IPS-18c (cell line): ENCODE results near the gene ZDHHC24.
"Not testable (repeated sequence)": the region's sequence is repeated elsewhere in the genome, so short reads cannot be mapped to it uniquely, and the experiment has no call there.

Experiments
- H3K4me3 ChIP-seq: 2 replicates; pipeline ENCODE4 v1.7.0; 2013; ENCODE audit warnings: low read depth, mild to moderate bottlenecking, low read length, moderate library complexity; ENCODE audit not compliant: insufficient read depth
- H3K9me3 ChIP-seq: one replicate; pipeline ENCODE4 v1.6.1; 2013; ENCODE audit warnings: mild to moderate bottlenecking, low read length, moderate library complexity; ENCODE audit not compliant: control insufficient read depth, insufficient read depth

The ZDHHC24 gene

DNA sequence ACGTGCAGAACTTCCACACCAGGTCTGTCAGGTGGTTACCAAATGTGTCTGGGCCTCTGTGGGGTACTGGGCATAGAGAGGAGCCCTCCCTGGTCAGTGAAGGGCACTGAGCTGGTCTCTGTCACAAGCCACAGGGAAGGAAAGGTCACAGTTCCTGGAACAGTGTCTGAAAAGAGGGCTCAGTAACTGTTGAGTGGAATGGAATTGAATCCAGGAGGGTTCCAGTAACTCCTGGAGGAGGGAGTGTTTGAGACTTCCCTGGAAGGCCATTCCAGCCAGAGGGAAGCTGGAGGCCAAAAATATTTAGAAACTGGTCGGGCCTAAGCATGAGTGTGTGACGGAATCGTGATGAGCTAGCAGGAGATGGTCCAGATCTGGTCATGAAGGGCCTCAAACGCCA, 8.8 kb upstream of the ZDHHC24 start:
- Histone ChIP-seq H3K9me3 (no peaks in the 10 kb centered on the region), H3K4me3 (no peak overlapping the region)

DNA sequence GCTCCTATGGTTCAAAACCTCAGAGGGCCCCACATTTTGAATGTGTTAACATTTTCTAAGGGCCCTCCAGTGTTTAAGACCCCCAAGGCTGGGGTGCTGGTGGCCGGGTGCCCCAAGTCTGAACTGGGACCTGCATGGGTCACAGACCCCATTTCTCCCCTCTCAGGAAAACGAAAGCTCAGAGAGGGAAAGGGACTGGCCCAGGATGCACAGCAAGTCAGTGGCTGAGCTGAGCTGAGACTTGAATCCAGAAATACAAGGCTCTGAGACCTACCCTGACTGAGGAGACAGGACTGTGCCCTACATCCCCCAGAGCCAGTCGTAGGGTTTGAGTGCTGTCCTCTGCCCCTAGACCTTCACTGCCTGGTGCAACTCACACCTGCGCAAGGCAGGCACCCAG, 5.0 kb upstream of the ZDHHC24 start:
- Histone ChIP-seq H3K4me3 (no peak overlapping the region), H3K9me3 (no peaks in the 10 kb centered on the region)

DNA sequence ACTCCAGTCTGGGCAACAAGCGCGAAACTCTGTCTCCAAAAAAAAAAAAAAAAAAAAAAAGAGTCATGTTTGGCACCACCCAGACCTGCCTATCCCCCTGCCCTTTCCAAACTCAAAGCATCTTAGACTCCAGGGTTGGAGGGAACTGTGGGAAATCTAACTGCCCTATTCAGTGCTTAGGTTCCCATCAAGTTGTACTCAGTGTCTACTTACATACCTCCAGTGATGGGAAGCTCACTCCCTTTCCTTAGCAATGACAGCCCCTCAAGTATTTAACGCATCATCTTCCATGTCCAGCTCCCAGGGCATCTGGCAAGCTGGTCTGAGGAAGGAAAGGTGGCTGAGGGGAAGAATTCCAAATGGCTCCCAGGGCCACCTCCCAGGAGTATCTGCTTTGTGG, 3.8 kb upstream of the ZDHHC24 start:
- H3K4me3 ChIP-seq, result no peak overlapping the region
- H3K9me3 ChIP-seq, result no peaks in the 10 kb centered on the region

DNA sequence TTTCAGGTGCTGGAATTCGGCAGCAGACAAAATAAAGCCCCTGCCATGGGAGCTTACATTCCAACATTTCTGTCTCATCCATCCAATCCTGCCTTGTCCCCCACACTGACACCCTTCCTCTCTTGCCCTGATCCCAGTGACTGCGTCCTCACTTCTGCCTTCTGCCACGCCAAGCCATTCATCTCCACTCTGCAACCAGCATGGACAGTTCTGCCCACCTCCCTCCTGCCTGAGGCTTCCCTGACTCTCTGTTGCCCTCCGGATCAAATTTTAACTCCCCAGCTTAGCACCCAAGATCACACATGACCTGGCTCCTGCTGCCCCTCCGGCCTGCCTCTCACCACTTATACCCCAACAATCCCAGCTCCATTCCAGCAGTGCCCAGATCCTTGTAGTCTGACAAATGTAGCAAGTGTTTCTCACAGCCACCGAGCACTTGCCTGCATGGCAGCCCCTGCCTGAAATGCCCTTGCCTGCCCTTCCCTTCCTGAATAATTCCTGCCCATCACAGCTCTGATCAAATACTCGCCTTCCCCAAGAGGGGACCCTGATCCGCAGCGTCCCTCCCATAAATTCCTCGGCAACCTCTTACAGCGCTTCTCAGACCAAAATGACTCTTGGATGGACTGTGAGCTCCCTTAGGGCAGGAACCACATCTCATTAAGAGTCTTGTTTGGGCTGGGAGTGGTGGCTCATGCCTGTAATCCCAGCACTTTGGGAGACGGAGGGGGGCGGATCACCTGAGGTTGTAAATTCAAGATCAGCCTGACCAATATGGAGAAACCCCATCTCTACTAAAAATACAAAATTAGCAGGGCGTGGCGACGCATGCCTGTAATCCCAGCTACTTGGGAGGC, 3.2 kb upstream of the ZDHHC24 start:
- Histone ChIP-seq H3K4me3 (no peak overlapping the region), H3K9me3 (no peaks in the 10 kb centered on the region)

DNA sequence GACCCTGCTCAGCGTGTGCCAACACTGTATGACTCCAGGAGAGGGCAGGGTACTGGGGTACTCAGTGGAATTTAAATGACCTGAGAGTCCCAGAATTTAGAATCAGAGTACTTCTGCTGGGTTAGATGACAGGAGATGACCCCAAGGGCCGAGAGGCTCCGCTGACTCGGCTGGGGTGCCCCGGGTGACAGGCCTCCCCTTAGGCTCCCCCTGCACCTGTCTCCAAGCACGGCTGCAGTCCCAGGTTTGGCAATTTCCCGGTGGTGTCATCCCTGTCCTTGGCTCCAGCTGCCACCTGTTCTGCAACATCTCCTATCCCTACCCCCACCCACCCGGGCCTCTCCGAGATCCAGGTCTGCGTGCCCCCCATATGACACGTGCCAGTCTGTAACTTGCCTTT, 2.2 kb upstream of the ZDHHC24 start:
- H3K4me3 ChIP-seq, result no peak overlapping the region; the same call in 1 of the 2 replicates
- H3K9me3 ChIP-seq, result no peaks in the 10 kb centered on the region

DNA sequence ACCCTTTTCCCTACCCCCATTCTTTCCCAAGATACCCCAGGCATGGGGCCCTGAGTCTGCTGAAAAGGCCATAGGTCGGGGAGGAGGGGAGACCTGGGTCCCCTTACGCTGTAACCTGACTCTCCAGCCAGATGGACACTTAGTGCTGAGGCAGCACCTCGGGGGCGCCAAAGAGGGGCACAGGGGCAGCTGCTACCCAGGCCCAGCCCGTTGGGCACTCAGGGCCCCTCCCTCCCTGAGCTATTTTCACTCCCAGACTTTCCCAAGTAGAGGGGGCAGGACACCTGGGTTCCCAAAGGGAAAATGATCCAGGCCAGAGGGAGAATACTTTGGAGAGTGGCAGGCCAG, 1.8 kb upstream of the ZDHHC24 start:
- Histone ChIP-seq H3K4me3 (peak overlapping the region; percentile 95; the same call in 1 of the 2 replicates), H3K9me3 (no peaks in the 10 kb centered on the region)

DNA sequence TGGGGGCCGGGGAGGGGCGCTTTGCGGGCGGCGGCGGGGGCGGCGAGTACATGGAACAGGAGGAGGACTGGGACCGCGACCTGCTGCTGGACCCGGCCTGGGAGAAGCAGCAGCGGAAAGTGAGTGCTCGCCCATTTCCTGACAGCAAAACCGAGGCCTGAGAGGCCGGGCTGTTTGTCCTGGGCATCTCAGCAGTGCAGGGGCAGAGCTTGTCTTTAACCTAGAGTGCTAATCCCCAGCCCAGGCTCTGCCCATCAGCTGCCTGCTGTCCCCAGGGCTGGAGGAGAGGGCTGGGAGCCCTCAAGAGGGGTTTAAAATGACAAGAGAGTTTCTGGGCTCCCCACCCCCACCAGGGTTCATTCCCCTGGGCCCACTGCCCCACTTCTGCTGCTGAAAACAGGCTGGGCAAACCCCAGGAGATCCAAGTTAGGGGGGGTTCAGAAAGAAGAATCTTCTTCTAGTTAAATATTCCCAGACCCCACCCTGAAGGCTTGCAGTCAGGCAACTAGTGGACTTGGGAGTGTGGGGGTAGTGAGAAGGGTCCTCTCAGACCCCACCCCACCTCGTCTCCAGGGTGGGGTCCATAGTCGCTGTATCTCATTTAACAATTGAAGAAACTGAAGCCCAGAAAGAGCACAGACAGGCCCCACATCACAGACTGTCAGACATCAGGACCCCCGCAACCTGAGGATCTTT, 1.3 kb upstream of the ZDHHC24 start:
- H3K4me3 ChIP-seq, result peak overlapping the region; percentile 95

DNA sequence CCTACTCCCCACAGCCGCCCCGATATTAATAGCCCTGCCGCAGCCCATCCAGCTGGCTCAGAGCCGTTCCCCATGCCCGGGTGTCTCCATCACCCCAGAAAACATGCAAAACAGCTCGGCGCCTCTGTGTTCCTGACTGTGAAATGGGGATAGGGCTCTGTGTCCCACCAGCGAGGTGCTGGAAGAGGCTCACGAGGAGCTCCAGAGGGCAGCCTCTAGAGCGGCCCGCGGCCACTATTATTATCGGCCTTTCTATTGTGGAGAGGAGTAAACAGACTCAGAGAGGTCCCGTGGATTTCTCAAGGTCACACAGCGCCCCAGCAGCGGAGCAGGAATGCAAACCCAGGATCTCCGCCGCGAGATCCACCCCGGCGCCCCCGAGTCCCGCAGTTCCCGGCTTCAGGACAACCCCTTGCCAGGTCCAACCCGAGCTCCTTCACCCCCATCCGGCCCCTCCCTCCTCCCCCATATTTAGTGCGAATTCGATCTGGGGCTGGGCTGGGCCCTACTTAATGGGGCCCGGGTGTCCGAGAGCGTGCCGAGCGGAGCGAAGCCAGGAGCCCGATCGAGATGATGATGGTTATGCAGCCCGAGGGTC, 619 bp upstream of the ZDHHC24 start, which contains the start of gene ACTN3:
TSS of gene ACTN3 (plus strand) at position 536 of the 598 bp plus-strand sequence. CDS start at position 571, 35 bp downstream.
- peak within 1 kb of the TSS; percentile 95 for H3K4me3 ChIP-seq
- no peaks in the 10 kb centered on the region for H3K9me3 ChIP-seq

More for the DNA sequence above, 1.3 kb upstream of the ZDHHC24 start:
- no peaks in the 10 kb centered on the region for H3K9me3 ChIP-seq

DNA sequence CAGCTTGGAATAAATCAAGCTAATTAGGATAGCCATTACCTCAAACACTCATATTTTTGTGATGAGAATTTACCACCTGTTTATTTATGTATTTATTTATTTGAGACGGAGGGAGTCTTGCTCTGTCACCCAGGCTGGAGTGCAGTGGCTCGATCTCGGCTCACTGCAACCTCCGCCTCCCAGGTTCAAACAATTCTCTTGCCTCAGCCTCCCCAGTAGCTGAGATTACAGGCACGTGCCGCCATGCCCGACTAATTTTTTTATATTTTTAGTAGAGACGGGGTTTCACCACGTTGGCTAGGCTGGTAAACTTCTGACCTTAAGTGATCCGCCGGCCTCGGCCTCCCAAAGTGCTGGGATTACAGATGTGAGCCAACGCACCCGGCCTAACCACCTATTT, 896 bp downstream of the ZDHHC24 start:
- H3K4me3 ChIP-seq, result peak overlapping the region; percentile 95; the same call in 1 of the 2 replicates
- not testable (repeated sequence) for H3K9me3 ChIP-seq

DNA sequence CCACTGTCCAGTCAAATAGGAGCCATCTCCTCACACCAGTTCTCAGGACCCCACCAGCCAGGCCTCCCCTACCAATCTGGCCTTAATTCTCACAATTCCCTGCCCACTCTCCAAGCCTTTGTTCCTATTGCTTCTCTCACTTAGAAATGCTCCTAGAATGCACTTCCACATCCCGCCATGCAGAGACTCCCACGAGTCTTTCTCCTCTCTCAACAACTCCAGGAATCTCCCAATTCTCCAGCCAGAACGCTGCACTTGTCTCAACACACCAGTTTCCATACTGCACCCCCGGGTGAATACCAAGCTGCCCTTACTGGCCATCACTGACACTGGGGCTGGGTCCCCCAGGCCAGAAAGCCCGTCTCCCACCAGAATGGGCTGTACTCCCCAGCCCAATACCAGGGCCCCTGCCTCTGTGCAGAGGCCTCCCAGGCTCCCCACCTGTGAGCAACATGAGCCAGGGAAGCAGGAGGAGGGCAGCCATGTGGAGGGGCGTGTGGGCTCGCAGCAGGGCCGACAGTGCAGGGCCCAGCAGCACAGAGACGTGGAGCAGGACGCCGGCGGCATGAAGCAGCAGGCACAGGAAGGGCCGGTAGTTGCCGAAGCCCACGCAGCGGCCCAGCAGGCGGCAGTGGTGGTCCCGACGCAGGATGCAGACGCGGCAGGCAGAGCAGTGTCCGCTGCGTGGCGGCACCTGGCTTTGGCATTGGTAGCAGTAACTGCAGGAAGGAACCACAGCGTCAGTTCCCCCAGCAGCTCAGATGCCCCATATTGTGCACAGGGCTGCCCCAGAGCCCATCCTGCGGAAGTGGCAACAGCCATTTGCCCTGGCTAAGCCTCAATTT, 2.4 kb downstream of the ZDHHC24 start:
- Histone ChIP-seq H3K4me3 (no peak overlapping the region), H3K9me3 (no peaks in the 10 kb centered on the region)

DNA sequence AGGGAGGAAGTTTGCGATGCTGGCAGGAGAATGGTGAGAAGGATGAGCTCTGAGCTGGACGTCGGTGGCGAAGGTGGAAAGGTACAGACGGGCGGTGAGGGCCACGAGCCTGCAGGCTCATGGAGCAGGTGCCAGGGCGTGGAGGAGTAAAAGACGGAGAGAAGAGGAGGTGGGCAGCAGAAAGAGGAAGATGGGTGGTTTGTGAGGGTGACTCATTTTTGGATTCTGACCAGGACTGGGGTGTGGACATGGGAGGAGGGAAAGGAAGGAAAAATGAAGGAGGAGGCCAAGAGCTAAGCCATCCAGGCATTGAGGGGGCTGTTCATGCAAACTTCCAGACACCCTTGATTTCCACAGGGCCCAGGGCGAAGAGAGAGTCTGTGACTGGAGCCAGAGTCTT, 3.5 kb downstream of the ZDHHC24 start:
- H3K4me3 ChIP-seq, result no peak overlapping the region
- no peaks in the 10 kb centered on the region for H3K9me3 ChIP-seq

DNA sequence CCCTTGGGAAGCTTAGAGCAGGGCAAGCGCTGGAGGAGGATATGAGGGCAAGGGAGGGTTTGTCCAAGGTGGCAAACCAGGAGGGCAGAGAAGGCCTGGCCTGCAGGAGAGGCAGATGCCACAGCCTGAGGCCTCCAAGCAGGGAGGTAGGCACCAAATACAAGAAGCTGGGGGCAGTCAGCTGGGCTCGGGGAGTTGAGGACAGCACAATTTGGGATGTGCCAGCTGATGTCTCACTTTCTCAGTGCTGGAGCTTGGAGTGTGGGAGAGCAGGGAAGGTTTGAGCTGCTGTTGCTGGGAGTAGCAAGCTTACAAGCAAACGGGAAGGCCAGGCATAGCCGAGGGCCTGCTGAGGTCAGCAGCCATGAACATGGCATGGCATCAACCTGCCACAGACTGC, 4.0 kb downstream of the ZDHHC24 start:
- H3K9me3 ChIP-seq, result no peaks in the 10 kb centered on the region
- H3K4me3 ChIP-seq, result no peak overlapping the region

DNA sequence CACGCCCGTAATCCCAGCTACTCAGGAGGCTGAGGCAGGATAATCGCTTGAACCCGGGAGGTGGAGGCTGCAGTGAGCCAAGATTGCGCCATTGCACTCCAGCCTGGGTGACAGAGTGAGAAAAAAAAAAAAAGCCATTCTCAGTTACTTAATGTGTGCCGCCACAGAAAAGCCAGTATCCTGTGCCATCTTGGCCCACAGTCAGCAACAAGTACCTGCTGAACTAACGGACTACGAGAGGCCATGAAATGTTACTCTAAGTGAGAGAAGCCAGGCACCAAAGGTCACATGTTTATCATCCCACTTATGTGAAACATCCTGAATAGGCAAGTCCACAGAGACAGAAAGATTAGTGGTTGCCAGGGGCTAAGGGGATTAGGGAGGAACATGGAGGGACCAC, 5.2 kb downstream of the ZDHHC24 start:
- not testable (repeated sequence) for H3K4me3 ChIP-seq, H3K9me3 ChIP-seq

DNA sequence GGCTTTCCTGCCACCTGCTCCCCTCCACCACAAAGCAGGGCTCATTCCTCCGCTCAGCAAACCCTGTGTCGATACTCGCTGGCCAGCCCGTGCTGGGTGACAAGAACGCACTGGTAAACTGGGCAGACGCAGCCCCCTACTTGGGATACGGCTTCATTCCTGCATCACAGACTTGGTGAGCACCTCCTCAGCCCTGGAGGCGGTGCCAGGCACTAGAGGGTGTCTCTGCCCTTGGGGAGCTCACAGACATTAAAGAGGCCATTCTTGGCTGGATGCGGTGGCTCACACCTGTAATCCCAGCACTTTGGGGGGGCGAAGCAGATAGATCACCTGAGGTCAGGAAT, 6.0 kb downstream of the ZDHHC24 start:
- Histone ChIP-seq H3K4me3 (no peak overlapping the region), H3K9me3 (no peaks in the 10 kb centered on the region)

DNA sequence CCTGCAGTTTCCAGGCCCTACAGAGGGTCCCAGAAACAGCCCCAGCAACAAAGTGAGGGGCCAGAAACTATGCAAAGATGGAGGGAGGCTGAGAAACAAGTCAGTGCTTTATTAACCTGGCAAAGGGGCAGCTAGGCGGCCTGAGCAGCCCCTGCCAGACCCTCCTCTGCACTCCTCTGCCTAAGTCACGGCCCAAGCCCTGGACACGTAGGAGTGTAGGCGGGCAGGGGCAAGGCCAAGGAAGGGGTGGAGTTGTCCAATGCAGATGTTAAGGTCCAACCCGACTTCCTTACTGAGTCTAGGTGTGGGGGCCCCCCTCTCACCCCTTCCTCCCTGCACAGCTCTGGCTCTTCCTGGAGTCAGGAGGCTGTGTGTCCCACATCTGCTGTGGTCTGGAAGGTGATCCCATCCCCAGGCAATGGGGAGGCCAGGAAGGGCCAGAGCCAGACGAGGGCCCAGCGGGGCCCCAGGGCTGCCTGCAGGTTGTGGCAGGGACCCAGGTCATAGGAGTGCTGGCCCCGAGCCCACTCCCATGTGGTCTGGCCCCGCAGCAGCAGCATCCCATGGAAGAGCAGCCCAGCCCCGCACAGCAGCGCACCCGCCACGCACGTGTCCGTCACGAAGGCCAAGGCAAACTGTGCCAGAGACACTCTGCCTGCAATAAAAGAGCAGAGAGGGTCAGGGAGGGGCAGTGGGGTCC, 6.5 kb downstream of the ZDHHC24 start:
- Histone ChIP-seq H3K4me3 (no peak overlapping the region), H3K9me3 (no peaks in the 10 kb centered on the region)

DNA sequence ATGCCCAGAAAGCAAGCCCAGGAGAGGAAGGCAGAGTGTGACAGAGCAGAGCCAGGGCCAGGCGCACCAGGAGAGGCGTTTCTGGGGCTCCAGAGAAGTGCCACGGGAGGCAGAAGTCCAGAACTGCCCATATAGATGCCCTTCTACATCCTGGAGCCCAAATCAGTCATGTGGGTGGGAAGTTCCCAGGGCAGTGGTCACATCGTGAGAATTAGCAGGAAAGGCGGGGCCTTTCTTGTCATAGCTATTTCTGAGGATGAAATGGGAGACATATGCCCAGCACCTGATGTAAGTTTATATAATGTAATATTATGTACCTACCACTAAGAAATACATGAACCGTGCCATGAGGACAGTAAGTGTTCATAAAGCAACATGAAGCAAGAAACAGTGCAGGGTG, 13.1 kb downstream of the ZDHHC24 start:
- Histone ChIP-seq H3K4me3 (no peak overlapping the region), H3K9me3 (no peaks in the 10 kb centered on the region)

DNA sequence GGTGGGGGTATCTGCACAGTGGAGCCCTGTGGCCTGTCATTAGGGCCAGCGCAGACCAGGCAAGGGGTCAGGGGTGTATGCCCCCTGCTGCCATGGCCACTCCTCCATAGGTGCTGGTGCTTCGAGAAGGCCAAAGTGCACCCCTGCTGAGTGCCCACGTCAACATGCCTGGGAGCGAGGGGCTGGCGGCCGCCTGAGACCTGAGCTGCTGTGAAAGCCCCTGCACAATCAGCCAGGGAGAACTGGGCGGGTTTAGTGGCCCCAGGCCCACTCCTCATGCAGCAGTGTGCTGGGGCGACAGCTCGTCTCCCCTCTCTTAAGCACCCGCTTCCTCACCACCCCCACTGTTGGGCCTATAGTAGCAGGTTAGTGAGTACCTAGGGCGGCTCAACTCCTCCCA, 14.0 kb downstream of the ZDHHC24 start:
- Histone ChIP-seq H3K4me3 (no peak overlapping the region), H3K9me3 (no peaks in the 10 kb centered on the region)
